H9 (cell line): ENCODE measurements around the gene MYBPC3. TPM values are rescaled to one million over a fixed set of nuclear protein-coding genes. Genes with fewer than 3 reads are reported as not detected.

Experiments used
- DNase-seq: peaks from one replicate; pipeline ENCODE4 v3.0.0-alpha.2; 2017
- H2AFZ ChIP-seq: one replicate; pipeline ENCODE4 v1.6.1; 2013; ENCODE audit warnings: mild to moderate bottlenecking, low read length, control low read depth, moderate library complexity
- H2AK5ac ChIP-seq: 2 replicates; pipeline ENCODE4 v1.6.1; 2013; ENCODE audit warnings: low read length, control low read depth, mixed read lengths; ENCODE audit not compliant: insufficient read length
- H2BK120ac ChIP-seq: one replicate; pipeline ENCODE4 v1.6.1; 2013; ENCODE audit warnings: low read depth, mild to moderate bottlenecking, low read length, control low read depth, inconsistent platforms; ENCODE audit not compliant: poor library complexity, severe bottlenecking
- H2BK12ac ChIP-seq: 2 replicates; pipeline ENCODE4 v1.6.1; 2013; ENCODE audit warnings: low read length, control low read depth, mixed read lengths, low read depth; ENCODE audit not compliant: insufficient read length
- H2BK15ac ChIP-seq: 2 replicates; pipeline ENCODE4 v1.6.1; 2013; ENCODE audit warnings: low read depth, low read length, control low read depth
- H2BK20ac ChIP-seq: one replicate; pipeline ENCODE4 v1.6.1; 2013; ENCODE audit warnings: low read depth, mild to moderate bottlenecking, low read length, control low read depth, inconsistent platforms; ENCODE audit not compliant: poor library complexity, severe bottlenecking
- H2BK5ac ChIP-seq: 2 replicates; pipeline ENCODE4 v1.6.1; 2013; ENCODE audit warnings: low read length, control low read depth, mixed read lengths; ENCODE audit not compliant: insufficient read length
- H3K14ac ChIP-seq: 2 replicates; pipeline ENCODE4 v1.6.1; 2013; ENCODE audit warnings: low read length, control low read depth; ENCODE audit not compliant: insufficient read depth
- H3K18ac ChIP-seq: 2 replicates; pipeline ENCODE4 v1.6.1; 2013; ENCODE audit warnings: low read depth, mild to moderate bottlenecking, mixed read lengths, low read length, control low read depth; ENCODE audit not compliant: insufficient read length
- H3K23ac ChIP-seq: 2 replicates; pipeline ENCODE4 v1.6.1; 2013; ENCODE audit warnings: low read length, control low read depth, mixed read lengths, low read depth; ENCODE audit not compliant: insufficient read length
- H3K23me2 ChIP-seq: 2 replicates; pipeline ENCODE4 v1.6.1; 2013; ENCODE audit warnings: low read depth, mild to moderate bottlenecking, mixed read lengths, low read length, control low read depth; ENCODE audit not compliant: insufficient read length, poor library complexity, severe bottlenecking
- H3K27ac ChIP-seq: 2 replicates; pipeline ENCODE4 v1.5.1; 2013; ENCODE audit warnings: low read length, control low read depth, mixed read lengths, low read depth; ENCODE audit not compliant: insufficient read length
- H3K27me3 ChIP-seq: 2 replicates; pipeline ENCODE4 v1.6.1; 2013; ENCODE audit warnings: low read length, control low read depth, inconsistent platforms; ENCODE audit not compliant: insufficient read depth
- H3K4ac ChIP-seq: 2 replicates; pipeline ENCODE4 v1.6.1; 2013; ENCODE audit warnings: low read depth, mild to moderate bottlenecking, control low read depth, inconsistent platforms, low read length, moderate library complexity
- H3K4me1 ChIP-seq: 2 replicates; pipeline ENCODE4 v1.6.1; 2013; ENCODE audit warnings: low read length, control low read depth, inconsistent platforms; ENCODE audit not compliant: insufficient read depth
- H3K4me2 ChIP-seq: 2 replicates; pipeline ENCODE4 v1.6.1; 2013; ENCODE audit warnings: low read length, control low read depth, mixed read lengths; ENCODE audit not compliant: insufficient read length, insufficient read depth
- H3K56ac ChIP-seq: 2 replicates; pipeline ENCODE4 v1.6.1; 2013; ENCODE audit warnings: low read depth, mild to moderate bottlenecking, mixed read lengths, low read length, control low read depth; ENCODE audit not compliant: insufficient read length
- H3K79me1 ChIP-seq: 2 replicates; pipeline ENCODE4 v1.6.1; 2013; ENCODE audit warnings: low read depth, mild to moderate bottlenecking, moderate library complexity, low read length, control low read depth, inconsistent platforms; ENCODE audit not compliant: insufficient read depth, poor library complexity, severe bottlenecking
- H3K79me2 ChIP-seq: 2 replicates; pipeline ENCODE4 v1.6.1; 2013; ENCODE audit warnings: low read length, control low read depth, inconsistent platforms; ENCODE audit not compliant: insufficient read depth
- H3K9ac ChIP-seq: 2 replicates; pipeline ENCODE4 v1.6.1; 2013; ENCODE audit warnings: low read length, control low read depth, mixed read lengths; ENCODE audit not compliant: insufficient read length; ENCODE audit errors: extremely low read depth
- H3K9me3 ChIP-seq: one replicate; pipeline ENCODE4 v1.6.1; 2013; ENCODE audit warnings: low read depth, low read length, inconsistent platforms; ENCODE audit not compliant: control insufficient read depth
- H3T11ph ChIP-seq: one replicate; pipeline ENCODE4 v1.6.1; 2013; ENCODE audit warnings: mild to moderate bottlenecking, low read length, control low read depth, inconsistent platforms
- H4K20me1 ChIP-seq: one replicate; pipeline ENCODE4 v1.6.1; 2013; ENCODE audit not compliant: control insufficient read depth, insufficient read length, insufficient read depth
- H4K5ac ChIP-seq: 2 replicates; pipeline ENCODE4 v1.6.1; 2013; ENCODE audit warnings: low read depth, mild to moderate bottlenecking, mixed read lengths, low read length, control low read depth; ENCODE audit not compliant: insufficient read length
- H4K8ac ChIP-seq: replicated peaks from 2 replicates; pipeline ENCODE4 v1.6.1; 2013; ENCODE audit warnings: low read length, control low read depth, mixed read lengths, low read depth; ENCODE audit not compliant: insufficient read length
- H4K91ac ChIP-seq: 2 replicates; pipeline ENCODE4 v1.6.1; 2013; ENCODE audit warnings: low read depth, mild to moderate bottlenecking, moderate library complexity, mixed read lengths, low read length, control low read depth; ENCODE audit not compliant: insufficient read length
- H3K27ac Mint-ChIP-seq, 3 experiments: 2 replicates in 2 of 3; 3 replicates in 1 of 3; pipeline ENCODE4 v1.8.0; 2020 to 2021; ENCODE audit warnings: mixed read lengths in 3 of 3, mild to moderate bottlenecking in 1 of 3, moderate library complexity in 1 of 3
- H3K27me3 Mint-ChIP-seq: 2 replicates; pipeline ENCODE4 v1.8.0; 2021; ENCODE audit warnings: low read depth, mild to moderate bottlenecking, moderate library complexity, mixed read lengths
- H3K36me3 Mint-ChIP-seq, 3 experiments: 2 replicates in 2 of 3; 3 replicates in 1 of 3; pipeline ENCODE4 v1.8.0; 2020 to 2021; ENCODE audit warnings: low read depth in 3 of 3, mixed read lengths in 3 of 3; ENCODE audit not compliant: insufficient read depth in 1 of 3
- H3K4me1 Mint-ChIP-seq, 2 experiments: 2 replicates each; pipeline ENCODE4 v1.8.0; 2020; ENCODE audit warnings: mixed read lengths in 2 of 2
- H3K4me3 Mint-ChIP-seq, 2 experiments: 2 replicates in 1 of 2; 3 replicates in 1 of 2; pipeline ENCODE4 v1.8.0; 2020 to 2021; ENCODE audit warnings: mild to moderate bottlenecking in 2 of 2, mixed read lengths in 2 of 2, moderate library complexity in 1 of 2
- H3K9me3 Mint-ChIP-seq, 2 experiments: 2 replicates in 1 of 2; 3 replicates in 1 of 2; pipeline ENCODE4 v1.8.0; 2020; ENCODE audit warnings: mild to moderate bottlenecking in 2 of 2, mixed read lengths in 2 of 2, moderate library complexity in 1 of 2
- CTCF ChIP-seq: fragments of 200-600 bp; sonication (generic); conservative IDR thresholded peaks from 3 replicates; pipeline ENCODE4 v1.8.0; 2021; ENCODE audit warnings: antibody characterized with exemption, mild to moderate bottlenecking
- WGBS: extraction: QIAGEN DNeasy Blood & Tissue Kit; methylation state at CpG from one replicate; pipeline ENCODE4 v1.1.7; 2013; ENCODE audit warnings: missing lambda C conversion rate, low lambda C conversion rate, mixed read lengths; ENCODE audit not compliant: insufficient read length; ENCODE audit errors: extremely low coverage; 5-methylcytosine and 5-hydroxymethylcytosine counted together
- total RNA-seq: library from RNA; stranded (reverse); gene quantifications from 2 replicates; pipeline ENCODE4 v1.2.1, GENCODE V29; 2021

The MYBPC3 gene
- total RNA-seq, 1 experiment from 2014 or later: not detected

- Histone ChIP-seq H3K9ac (no peak overlapping the region), H3T11ph (no peak overlapping the region), H3K9me3 (no peaks in the 10 kb centered on the region), H2BK15ac (no peak overlapping the region), H4K91ac (no peak overlapping the region), H3K4me2 (no peak overlapping the region), H2AK5ac (no peak overlapping the region), H4K8ac (no peak overlapping the region), H4K5ac (no peak overlapping the region), H3K56ac (no peak overlapping the region), H3K27me3 (no peaks in the 10 kb centered on the region), H3K18ac (no peak overlapping the region), H4K20me1 (no peaks in the 10 kb centered on the region), H3K27ac (no peak overlapping the region), H3K23ac (no peak overlapping the region), H2BK5ac (no peak overlapping the region), H3K79me1 (no peaks in the 10 kb centered on the region), H3K79me2 (no peaks in the 10 kb centered on the region), H3K14ac (no peak overlapping the region), H2BK12ac (no peak overlapping the region), H2BK20ac (no peak overlapping the region), H3K4ac (no peak overlapping the region), H2BK120ac (no peak overlapping the region), H2AFZ (no peak overlapping the region), H3K4me1 (no peaks in the 10 kb centered on the region), H3K23me2 (no peaks in the 10 kb centered on the region)
- DNase-seq: no peak
- TF ChIP-seq CTCF: no peak
- H3K4me3 Mint-ChIP-seq: no peak overlapping the region
- H3K27ac Mint-ChIP-seq: no peak overlapping the region
- no CpG with 5 or more reads among the region's 5 CpGs for WGBS
- H3K36me3 Mint-ChIP-seq: peaks cover 41 to 84% (median 84%) of the 10 kb centered on the region in 3 experiments
- H3K4me1 Mint-ChIP-seq: no peaks in the 10 kb centered on the region
- peaks cover 0 to 8% of the 10 kb centered on the region in 2 experiments; a peak in 2 of 5 replicates for H3K9me3 Mint-ChIP-seq
- H3K27me3 Mint-ChIP-seq: no peaks in the 10 kb centered on the region
Measured at GRCh38 chr11:47295385-47295784, 57.1 kb downstream of the MYBPC3 start.
